IMR-90 (cell line): ENCODE data around the gene EML5.

Experiments used
- BHLHE40 ChIP-seq: fragments of 150-350 bp; IDR thresholded peaks from 2 replicates; pipeline ENCODE4 v1.6.1; 2016; ENCODE audit warnings: mild to moderate bottlenecking, low read depth, low read length
- CEBPB ChIP-seq: IDR thresholded peaks from 2 replicates; pipeline ENCODE4 v1.6.1; 2012; ENCODE audit warnings: low read depth, low read length, improper control_type of control experiment
- CTCF ChIP-seq: conservative IDR thresholded peaks from 2 replicates; pipeline ENCODE4 v1.5.1; 2012; ENCODE audit warnings: mild to moderate bottlenecking, low read depth, low read length, improper control_type of control experiment
- ELK1 ChIP-seq: fragments of 150-350 bp; IDR thresholded peaks from 2 replicates; pipeline ENCODE4 v1.6.1; 2016; ENCODE audit warnings: low read depth, mild to moderate bottlenecking, low read length, moderate library complexity, borderline replicate concordance
- FOS ChIP-seq: fragments of 150-350 bp; IDR thresholded peaks from 2 replicates; pipeline ENCODE4 v1.6.1; 2016; ENCODE audit warnings: low read depth, low read length
- MAFK ChIP-seq: IDR thresholded peaks from 2 replicates; pipeline ENCODE4 v1.6.1; 2012; ENCODE audit warnings: low read depth, low read length, improper control_type of control experiment
- MAZ ChIP-seq: IDR thresholded peaks from 2 replicates; pipeline ENCODE4 v1.6.1; 2012; ENCODE audit warnings: low read depth, mild to moderate bottlenecking, low read length, improper control_type of control experiment, moderate library complexity, borderline replicate concordance
- NFE2L2 ChIP-seq: fragments of 150-350 bp; IDR thresholded peaks from 2 replicates; pipeline ENCODE4 v1.6.1; 2016; ENCODE audit warnings: low read depth, mild to moderate bottlenecking, low read length
- POLR2A ChIP-seq: IDR thresholded peaks from 2 replicates; pipeline ENCODE4 v1.6.1; 2012; ENCODE audit warnings: mild to moderate bottlenecking, low read depth, low read length
- RAD21 ChIP-seq: IDR thresholded peaks from 2 replicates; pipeline ENCODE4 v1.6.1; 2012; ENCODE audit warnings: low read length, improper control_type of control experiment
- RFX5 ChIP-seq: IDR thresholded peaks from 2 replicates; pipeline ENCODE4 v1.8.0; 2012; ENCODE audit warnings: low read depth, mild to moderate bottlenecking, low read length, moderate library complexity
- SMC3 ChIP-seq: fragments of 150-350 bp; IDR thresholded peaks from 2 replicates; pipeline ENCODE4 v1.6.1; 2016; ENCODE audit warnings: low read depth, mild to moderate bottlenecking, antibody characterized with exemption, low read length, moderate library complexity
- USF2 ChIP-seq: fragments of 150-350 bp; IDR thresholded peaks from 2 replicates; pipeline ENCODE4 v1.6.1; 2017; ENCODE audit warnings: mild to moderate bottlenecking, antibody characterized with exemption, low read length, low read depth

- TF ChIP-seq BHLHE40 (no peak), CTCF (no peak), FOS (no peak), POLR2A (no peak), RAD21 (no peak), CEBPB (no peak), MAZ (no peak), SMC3 (no peak), USF2 (no peak), MAFK (no peak), RFX5 (no peak), ELK1 (no peak), NFE2L2 (no peak)
These were observed 164.7 kb downstream of the EML5 start for GRCh38 chr14:88628033-88628432.
